Smooth muscle cell (in vitro differentiated cells): Measurements from ENCODE around the gene SNPH. TPM values are rescaled to one million over a fixed set of nuclear protein-coding genes. Genes with fewer than 3 reads are reported as not detected.

Experiments used
- DNase-seq: peaks from one replicate; lab custom pipeline; 2025; ENCODE audit not compliant: unreplicated experiment; lab: John Stamatoyannopoulos, UW
- H2AFZ ChIP-seq: fragments of 200-600 bp; sonication (generic); 2 replicates; pipeline ENCODE4 v1.6.0; 2016; ENCODE audit warnings: antibody characterized with exemption, low read depth, mild to moderate bottlenecking
- H3F3A ChIP-seq: fragments of 200-600 bp; sonication (generic); 2 replicates; pipeline ENCODE4 v1.6.0; 2017; ENCODE audit warnings: antibody characterized with exemption, low read depth
- H3K27ac ChIP-seq: fragments of 200-600 bp; sonication (generic); 2 replicates; pipeline ENCODE4 v1.5.1; 2016; ENCODE audit warnings: low read depth, mild to moderate bottlenecking
- H3K27me3 ChIP-seq: fragments of 200-600 bp; sonication (generic); 2 replicates; pipeline ENCODE4 v1.6.1; 2016; ENCODE audit warnings: low read depth, mild to moderate bottlenecking
- H3K36me3 ChIP-seq: fragments of 200-600 bp; sonication (generic); 2 replicates; pipeline ENCODE4 v1.5.1; 2016; ENCODE audit warnings: low read depth
- H3K4me1 ChIP-seq: fragments of 200-600 bp; sonication (generic); 2 replicates; pipeline ENCODE4 v1.5.1; 2016; ENCODE audit warnings: low read depth
- H3K4me2 ChIP-seq: fragments of 200-600 bp; sonication (generic); 2 replicates; pipeline ENCODE4 v1.6.0; 2016; ENCODE audit warnings: mild to moderate bottlenecking
- H3K4me3 ChIP-seq: fragments of 200-600 bp; sonication (generic); 2 replicates; pipeline ENCODE4 v1.5.1; 2016; ENCODE audit warnings: mild to moderate bottlenecking
- H3K79me2 ChIP-seq: fragments of 200-600 bp; sonication (generic); 2 replicates; pipeline ENCODE4 v1.6.0; 2016; ENCODE audit warnings: low read depth, mild to moderate bottlenecking
- H3K9ac ChIP-seq: fragments of 200-600 bp; sonication (generic); 2 replicates; pipeline ENCODE4 v1.6.0; 2016; ENCODE audit warnings: low read depth
- H3K9me3 ChIP-seq: fragments of 200-600 bp; sonication (generic); replicated peaks from 2 replicates; pipeline ENCODE4 v1.5.1; 2016; ENCODE audit warnings: low read depth
- H4K20me1 ChIP-seq: fragments of 200-600 bp; sonication (generic); 2 replicates; pipeline ENCODE4 v1.6.0; 2016; ENCODE audit warnings: low read depth
- WGBS: methylation state at CpG from one replicate; pipeline ENCODE4 v1.1.7; 2016; ENCODE audit warnings: low lambda C conversion rate; 5-methylcytosine and 5-hydroxymethylcytosine counted together
- polyA plus RNA-seq: library from polyadenylated mRNA; unstranded; fragments of >200 nt; fragmentation: Nextera tagmentation; extraction: Ambion mirVana; gene quantifications from 2 replicates; pipeline ENCODE4 v1.2.1, GENCODE V29; 2016
- total RNA-seq: library from RNA; depleted of rRNA; stranded (reverse); fragments of >200 nt; gene quantifications from 2 replicates; pipeline ENCODE4 v1.2.3, GENCODE V29; 2014
- TF ChIP-seq, protein P1 (sequence below): fragments of 200-600 bp; sonication (generic); IDR thresholded peaks from 2 replicates; pipeline ENCODE4 v1.5.1; 2017; ENCODE audit warnings: borderline replicate concordance, mild to moderate bottlenecking, antibody characterized with exemption; ENCODE audit not compliant: insufficient read depth, poor library complexity, severe bottlenecking

Gene SNPH
- total and polyA plus RNA-seq, 2 experiments from 2014 or later: 3.0 to 3.1 TPM

DNA sequence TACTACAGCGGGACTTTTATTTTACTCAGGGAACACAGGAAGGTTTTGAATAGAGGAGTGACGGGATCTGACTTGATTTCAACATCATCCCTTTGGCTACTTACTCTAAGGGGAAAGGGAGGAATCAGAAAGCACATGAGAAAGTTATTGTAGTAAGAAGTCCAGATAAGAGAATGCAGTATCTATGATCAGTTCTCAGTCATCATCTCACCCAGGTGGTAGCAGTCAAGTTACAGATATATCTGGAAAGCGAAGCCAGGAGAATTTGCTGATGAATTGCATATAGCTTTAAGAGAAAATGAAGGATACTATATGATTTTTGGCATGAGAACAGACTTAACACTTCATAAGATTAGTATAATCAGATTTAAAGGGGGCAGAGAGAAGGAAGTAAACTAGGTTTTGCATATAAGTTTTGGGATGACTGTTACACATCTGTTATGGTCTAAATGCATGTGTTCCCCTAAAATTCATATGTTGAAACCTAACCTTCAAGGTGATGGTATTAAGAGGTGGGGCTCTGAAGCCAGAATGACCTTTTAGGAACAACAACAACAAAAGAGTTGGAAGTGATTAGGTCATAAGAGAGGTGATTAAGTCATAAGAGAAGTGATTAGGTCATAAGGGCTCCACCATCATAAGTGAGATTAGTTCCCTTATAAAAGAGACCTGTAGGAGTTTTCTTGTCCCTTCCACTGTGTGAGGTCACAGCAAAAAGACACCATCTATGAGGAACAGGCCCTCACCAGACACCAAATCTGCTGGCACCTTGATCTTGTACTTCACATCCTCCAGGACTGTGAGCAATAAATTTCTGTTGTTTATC lies 33.6 kb upstream of the SNPH start:
- no peaks in the 10 kb centered on the region for H3K9me3 ChIP-seq
- no peaks in the 10 kb centered on the region for H4K20me1 ChIP-seq
- TF ChIP-seq, protein P1, sequence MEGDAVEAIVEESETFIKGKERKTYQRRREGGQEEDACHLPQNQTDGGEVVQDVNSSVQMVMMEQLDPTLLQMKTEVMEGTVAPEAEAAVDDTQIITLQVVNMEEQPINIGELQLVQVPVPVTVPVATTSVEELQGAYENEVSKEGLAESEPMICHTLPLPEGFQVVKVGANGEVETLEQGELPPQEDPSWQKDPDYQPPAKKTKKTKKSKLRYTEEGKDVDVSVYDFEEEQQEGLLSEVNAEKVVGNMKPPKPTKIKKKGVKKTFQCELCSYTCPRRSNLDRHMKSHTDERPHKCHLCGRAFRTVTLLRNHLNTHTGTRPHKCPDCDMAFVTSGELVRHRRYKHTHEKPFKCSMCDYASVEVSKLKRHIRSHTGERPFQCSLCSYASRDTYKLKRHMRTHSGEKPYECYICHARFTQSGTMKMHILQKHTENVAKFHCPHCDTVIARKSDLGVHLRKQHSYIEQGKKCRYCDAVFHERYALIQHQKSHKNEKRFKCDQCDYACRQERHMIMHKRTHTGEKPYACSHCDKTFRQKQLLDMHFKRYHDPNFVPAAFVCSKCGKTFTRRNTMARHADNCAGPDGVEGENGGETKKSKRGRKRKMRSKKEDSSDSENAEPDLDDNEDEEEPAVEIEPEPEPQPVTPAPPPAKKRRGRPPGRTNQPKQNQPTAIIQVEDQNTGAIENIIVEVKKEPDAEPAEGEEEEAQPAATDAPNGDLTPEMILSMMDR: no peak
- no peak overlapping the region for H3K4me2 ChIP-seq
- no peak overlapping the region for H3K27ac ChIP-seq
- no peak overlapping the region for H2AFZ ChIP-seq
- no peaks in the 10 kb centered on the region for H3K36me3 ChIP-seq
- no peaks in the 10 kb centered on the region for H3K4me1 ChIP-seq
- H3K27me3 ChIP-seq: peaks cover 42% of the 10 kb centered on the region
- no peak overlapping the region for H3K9ac ChIP-seq
- H3K79me2 ChIP-seq: no peaks in the 10 kb centered on the region
- 86% methylated on average over 3 of the region's 3 CpGs for WGBS
- H3F3A ChIP-seq: no peaks in the 10 kb centered on the region
- no peak overlapping the region for H3K4me3 ChIP-seq
- no peak for DNase-seq

DNA sequence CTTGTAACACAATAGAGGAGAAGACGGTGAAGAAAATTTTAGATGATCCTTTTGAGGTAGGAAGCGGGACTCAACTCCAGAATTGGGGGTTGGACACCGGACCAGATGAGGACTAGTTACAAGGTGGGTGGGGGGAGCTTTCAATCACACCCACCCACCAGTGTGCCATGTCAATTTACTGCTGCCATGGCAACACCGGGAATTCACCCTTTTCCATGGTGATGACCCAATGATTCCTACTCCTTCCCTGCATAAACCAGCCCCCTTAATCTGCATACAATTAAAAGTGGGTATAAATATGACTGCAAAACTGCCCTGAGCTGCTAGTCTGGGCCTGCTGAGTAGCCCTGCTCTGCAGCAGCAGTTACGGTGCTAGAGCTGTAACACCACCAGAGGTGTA lies 25.5 kb upstream of the SNPH start:
- no peak overlapping the region for H3K4me2 ChIP-seq
- peaks cover 11% of the 10 kb centered on the region for H3K27me3 ChIP-seq
- no peak overlapping the region for H3K4me3 ChIP-seq
- H3K9ac ChIP-seq: no peak overlapping the region
- TF ChIP-seq, protein P1: no peak
- no peaks in the 10 kb centered on the region for H3K9me3 ChIP-seq
- H3K36me3 ChIP-seq: no peaks in the 10 kb centered on the region
- no peaks in the 10 kb centered on the region for H3K79me2 ChIP-seq
- 83% methylated on average over 5 of the region's 5 CpGs for WGBS
- no peak overlapping the region for H2AFZ ChIP-seq
- no peak for DNase-seq
- no peaks in the 10 kb centered on the region for H3K4me1 ChIP-seq
- H4K20me1 ChIP-seq: no peaks in the 10 kb centered on the region
- no peak overlapping the region for H3K27ac ChIP-seq
- H3F3A ChIP-seq: no peaks in the 10 kb centered on the region

DNA sequence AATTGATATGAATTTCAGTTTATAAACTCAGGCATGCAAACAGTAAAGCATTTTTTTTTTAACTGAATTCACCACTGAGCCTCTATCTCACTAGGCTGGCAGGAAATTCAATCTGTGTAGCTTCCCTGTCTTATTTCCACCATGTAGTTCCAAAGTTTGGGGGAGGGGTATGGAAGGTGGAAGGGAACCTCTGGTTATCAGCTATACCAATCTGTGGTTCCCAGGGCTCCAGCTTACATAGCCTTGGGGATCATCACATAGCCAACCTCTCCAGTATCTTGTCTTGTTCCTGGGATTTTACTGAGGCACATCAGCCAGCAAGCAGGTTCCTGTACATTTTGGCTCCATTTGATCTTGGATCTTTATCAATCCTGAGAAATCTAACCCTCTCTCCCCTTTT lies 24.6 kb upstream of the SNPH start:
- TF ChIP-seq, protein P1: no peak
- H3K79me2 ChIP-seq: no peaks in the 10 kb centered on the region
- peaks cover 12% of the 10 kb centered on the region for H3K27me3 ChIP-seq
- H2AFZ ChIP-seq: no peak overlapping the region
- H3K4me1 ChIP-seq: no peaks in the 10 kb centered on the region
- H3K36me3 ChIP-seq: no peaks in the 10 kb centered on the region
- H3K27ac ChIP-seq: no peak overlapping the region
- H3K9me3 ChIP-seq: no peaks in the 10 kb centered on the region
- H3K9ac ChIP-seq: no peak overlapping the region
- H3F3A ChIP-seq: no peaks in the 10 kb centered on the region
- no peak overlapping the region for H3K4me2 ChIP-seq
- H3K4me3 ChIP-seq: no peak overlapping the region
- no peak for DNase-seq
- no peaks in the 10 kb centered on the region for H4K20me1 ChIP-seq

DNA sequence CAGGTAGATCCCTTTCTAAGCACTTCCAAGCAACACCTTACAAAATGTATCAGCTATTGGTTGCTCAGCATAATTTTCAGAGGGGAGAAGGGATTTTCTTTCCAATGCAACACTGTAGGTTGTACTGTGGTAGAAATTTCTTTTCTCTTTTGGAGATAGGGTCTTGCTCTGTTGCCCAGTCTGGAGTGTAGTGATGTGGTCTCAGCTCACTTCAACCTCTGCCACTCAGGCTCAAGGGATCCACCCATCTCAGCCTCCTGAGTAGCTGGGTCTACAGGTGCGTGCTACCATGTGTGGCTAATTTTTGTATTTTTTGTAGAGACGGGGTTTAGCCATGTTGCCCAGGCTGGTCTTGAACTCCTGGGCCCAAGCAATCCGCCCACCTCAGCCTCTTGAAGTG lies 24.0 kb upstream of the SNPH start:
- Histone ChIP-seq H2AFZ (no peak overlapping the region), H3K27ac (no peak overlapping the region), H3K9me3 (no peaks in the 10 kb centered on the region), H3K4me3 (no peak overlapping the region), H3K4me1 (no peaks in the 10 kb centered on the region), H3F3A (no peaks in the 10 kb centered on the region), H4K20me1 (no peaks in the 10 kb centered on the region), H3K4me2 (peak overlapping the region; percentile 39), H3K27me3 (peaks cover 8% of the 10 kb centered on the region), H3K9ac (no peak overlapping the region), H3K79me2 (no peaks in the 10 kb centered on the region), H3K36me3 (no peaks in the 10 kb centered on the region)
- no peak for DNase-seq
- TF ChIP-seq, protein P1: no peak
- 87% methylated on average over 3 of the region's 3 CpGs for WGBS
